Measurements from ENCODE around the gene MAML2.

GRCh38 chr11:95964281-95964680, 378.7 kb downstream of the MAML2 start:
- TF ChIP-seq CTCF (conservative IDR thresholded peaks at IDR 0.05) (no peak), EZH2 (IDR thresholded peaks at IDR 0.05; ENCODE audit: low read depth) (no peak)

Measured in PC-9 (cell line).